GM12878 (cell line): ENCODE data around the gene SAMSN1. TPM values are rescaled to one million over a fixed set of nuclear protein-coding genes. Genes with fewer than 3 reads are reported as not detected.

Experiments used
- ATAC-seq: fragments of 200-7000 bp; cut with Tn5 transposase; 3 replicates; pipeline ENCODE4 v1.9.1; 2020; ENCODE audit warnings: mild to moderate bottlenecking, moderate library complexity
- BruUV-seq: library from RNA; stranded (reverse); fragments of 400-500 nt; replicated peaks from 2 replicates; lab custom pipeline; 2021; lab: Mats Ljungman, UMichigan
- CTCF ChIA-PET: fragments of 300-600 bp; sonication (Branson Sonifier 250); formaldehyde crosslinking; extraction: SDS; loops from one replicate; lab custom pipeline; 2021; ENCODE audit warnings: inconsistent platforms; lab: Yijun Ruan, JAX
- POLR2A ChIA-PET: fragments of 350-600 bp; formaldehyde crosslinking; extraction: SDS; loops from one replicate; lab custom pipeline; 2021; ENCODE audit warnings: inconsistent platforms; lab: Charles Lee
- RAD21 ChIA-PET: fragments of 300-600 bp; sonication (Branson Sonifier 250); formaldehyde crosslinking; loops from one replicate; lab custom pipeline; 2023; ENCODE audit warnings: antibody characterized with exemption; ENCODE audit not compliant: unreplicated experiment; lab: Charles Lee
- SMC1A ChIA-PET: fragments of 300-600 bp; sonication (Branson Sonifier 250); formaldehyde crosslinking; loops from one replicate; lab custom pipeline; 2023; ENCODE audit not compliant: unreplicated experiment, uncharacterized antibody; lab: Charles Lee
- DNase-seq: peaks from one replicate; pipeline ENCODE4 v3.0.0-alpha.2; 2011; ENCODE audit warnings: low read depth, low spot score
- FAIRE-seq: peaks from 3 replicates; lab custom pipeline; 2011; peaks lifted over from hg19 to GRCh38; lab: Jason Lieb, UNC
- H2AFZ ChIP-seq: 2 replicates; pipeline ENCODE4 v1.6.0; 2011; ENCODE audit warnings: low read depth, low read length, control low read depth; ENCODE audit not compliant: control insufficient read depth
- H3K27ac ChIP-seq: 2 replicates; pipeline ENCODE4 v1.5.1; 2011; ENCODE audit warnings: control low read depth; ENCODE audit not compliant: control insufficient read depth, insufficient read depth
- H3K27me3 ChIP-seq, 2 experiments: replicated peaks in 1 of 2; 2 replicates each; pipeline versions ENCODE4 v1.6.0 to v1.6.1; 2011; ENCODE audit warnings: low read length in 1 of 2; ENCODE audit not compliant: control insufficient read depth in 2 of 2, insufficient read depth in 2 of 2
- H3K36me3 ChIP-seq, 2 experiments: 2 replicates each; pipeline ENCODE4 v1.5.1; 2011; ENCODE audit warnings: low read length in 1 of 2; ENCODE audit not compliant: control insufficient read depth in 2 of 2, insufficient read depth in 2 of 2
- H3K4me1 ChIP-seq: 2 replicates; pipeline ENCODE4 v1.6.1; 2011; ENCODE audit warnings: mild to moderate bottlenecking, low read length, moderate library complexity, mixed read lengths; ENCODE audit not compliant: control insufficient read depth, insufficient read depth
- H3K4me2 ChIP-seq: 2 replicates; pipeline ENCODE4 v1.6.0; 2011; ENCODE audit warnings: control low read depth; ENCODE audit not compliant: control insufficient read depth, insufficient read depth
- H3K4me3 ChIP-seq: fragments of 200-600 bp; sonication (generic); 2 replicates; pipeline ENCODE4 v1.5.1; 2016
- H3K79me2 ChIP-seq: 2 replicates; pipeline ENCODE4 v1.6.0; 2011; ENCODE audit warnings: low read length; ENCODE audit not compliant: control insufficient read depth, insufficient read depth
- H3K9ac ChIP-seq: 2 replicates; pipeline ENCODE4 v1.8.0; 2011; ENCODE audit warnings: low read length, control low read depth, mixed read lengths; ENCODE audit not compliant: control insufficient read depth, insufficient read depth
- H3K9me3 ChIP-seq: replicated peaks from 3 replicates; pipeline ENCODE4 v1.5.1; 2011; ENCODE audit warnings: mild to moderate bottlenecking, low read length; ENCODE audit not compliant: control insufficient read depth, insufficient read depth
- H4K20me1 ChIP-seq: 2 replicates; pipeline ENCODE4 v1.6.0; 2011; ENCODE audit not compliant: control insufficient read depth, insufficient read depth
- ASH2L ChIP-seq: fragments of 300-600, 200-600 bp; sonication (generic); IDR thresholded peaks from 2 replicates; pipeline ENCODE4 v1.6.1; 2017; ENCODE audit warnings: low read depth, mild to moderate bottlenecking, borderline replicate concordance
- CHD4 ChIP-seq: fragments of 200-600 bp; sonication (generic); IDR thresholded peaks from 2 replicates; pipeline ENCODE4 v1.6.1; 2016; ENCODE audit warnings: mild to moderate bottlenecking
- CREM ChIP-seq: IDR thresholded peaks from 2 replicates; pipeline ENCODE4 v1.6.1; 2014; ENCODE audit warnings: antibody characterized with exemption, low read depth
- ESRRA ChIP-seq: IDR thresholded peaks from 2 replicates; pipeline ENCODE4 v1.6.1; 2012; ENCODE audit warnings: mild to moderate bottlenecking, low read length, improper control_type of control experiment
- GABPA ChIP-seq: IDR thresholded peaks from 2 replicates; pipeline ENCODE4 v1.6.1; 2014; ENCODE audit warnings: antibody characterized with exemption, low read depth, mild to moderate bottlenecking, inconsistent platforms
- GATAD2B ChIP-seq: fragments of 450-650 bp; conservative IDR thresholded peaks from 2 replicates; pipeline ENCODE4 v1.6.1; 2017; ENCODE audit warnings: low read depth, mild to moderate bottlenecking, moderate library complexity
- NFXL1 ChIP-seq: fragments of 450-650 bp; IDR thresholded peaks from 2 replicates; pipeline ENCODE4 v1.6.1; 2017; ENCODE audit warnings: antibody characterized with exemption, mild to moderate bottlenecking, borderline replicate concordance
- POLR2AphosphoS2 ChIP-seq: IDR thresholded peaks from 2 replicates; pipeline ENCODE4 v1.6.1; 2011; ENCODE audit warnings: low read depth, mild to moderate bottlenecking, low read length, improper control_type of control experiment, moderate library complexity
- RAD51 ChIP-seq: fragments of 450-650 bp; IDR thresholded peaks from 2 replicates; pipeline ENCODE4 v1.6.1; 2016; ENCODE audit warnings: moderate library complexity, mild to moderate bottlenecking, inconsistent platforms
- RFX5 ChIP-seq: IDR thresholded peaks from 2 replicates; pipeline ENCODE4 v1.6.1; 2011; ENCODE audit warnings: low read depth, low read length, improper control_type of control experiment
- SIX5 ChIP-seq: IDR thresholded peaks from 2 replicates; pipeline ENCODE4 v1.6.1; 2011; ENCODE audit warnings: mild to moderate bottlenecking, low read depth, low read length, moderate library complexity; ENCODE audit not compliant: severe bottlenecking
- SUPT20H ChIP-seq: IDR thresholded peaks from 2 replicates; pipeline ENCODE4 v1.6.1; 2011; ENCODE audit warnings: low read depth, mild to moderate bottlenecking, low read length, moderate library complexity, borderline replicate concordance; ENCODE audit not compliant: control insufficient read depth
- USF1 ChIP-seq: IDR thresholded peaks from 2 replicates; pipeline ENCODE4 v1.6.1; 2011; ENCODE audit warnings: borderline replicate concordance, low read depth, mild to moderate bottlenecking, moderate library complexity, mixed read lengths, low read length; ENCODE audit not compliant: insufficient read depth; ENCODE audit errors: extremely low read length
- in situ Hi-C: fragments of 300-500 bp; cut with MboI; formaldehyde crosslinking; loops from 9 replicates; pipeline ENCODE4 v1.14.3; 2018; ENCODE audit warnings: mixed read lengths
- intact Hi-C: fragments of 100-400 bp; cut with micrococcal nuclease; formaldehyde crosslinking; loops from one replicate; pipeline ENCODE4 v1.14.2; 2022; ENCODE audit not compliant: unreplicated experiment
- polyA plus RNA-seq, 11 experiments: library from polyadenylated mRNA; depleted of rRNA in 4 of 11; unstranded in 6 of 11; stranded (reverse) in 5 of 11; fragments of >200 nt; fragmentation: Nextera tagmentation in 4 of 11; fragmentation: Illumina TruSeq in 1 of 11; extraction: Ambion mirVana in 4 of 11; extraction: Trizol in 1 of 11; gene quantifications; 1 replicate in 1 of 11; 2 replicates in 10 of 11; pipeline versions ENCODE4 v1.2.1 to v1.2.3, GENCODE V29; 2011 to 2016; ENCODE audit warnings: inconsistent platforms in 2 of 11, missing spikeins in 2 of 11, low read depth in 1 of 11
- total RNA-seq, 4 experiments: library from RNA; depleted of rRNA in 3 of 4; stranded (reverse); fragments of >200 nt in 3 of 4; fragmentation: Illumina TruSeq in 1 of 4; extraction: Trizol in 1 of 4; gene quantifications; 2 replicates each; pipeline versions ENCODE4 v1.2.1 to v1.2.3, GENCODE V29; 2013 to 2021
- TF ChIP-seq, protein P1 (sequence below): fragments of 450-650 bp; formaldehyde crosslinking; IDR thresholded peaks from 2 replicates; pipeline ENCODE4 v1.5.0; 2022; ENCODE audit warnings: mild to moderate bottlenecking, missing genetic modification characterization
- TF ChIP-seq, protein P2 (sequence below): IDR thresholded peaks from 2 replicates; pipeline ENCODE4 v1.6.1; 2012; ENCODE audit warnings: improper control_type of control experiment, low read depth, low read length; ENCODE audit not compliant: insufficient replicate concordance

SAMSN1 gene
- total and polyA plus RNA-seq, 10 of the 15 experiments (the other 5 are each of a cell fraction or from before 2014, with no cell fraction given), result 23.2 to 102 (median 44.9) TPM

GRCh38 chr21:14542638-14543037, 3.5 kb downstream of the SAMSN1 start:
- BruUV-seq, result no TSS peak
- Histone ChIP-seq H3K4me2 (peak overlapping the region; percentile 84), H3K4me1 (peaks cover 6% of the 10 kb centered on the region; the same call in 1 of the 2 replicates), H4K20me1 (no peaks in the 10 kb centered on the region), H3K27me3 (no peaks in the 10 kb centered on the region), H3K9me3 (peaks cover 7% of the 10 kb centered on the region; the same call in 2 of the 3 replicates), H3K9ac (peak overlapping the region; percentile 62), H3K27ac (peak overlapping the region; percentile 74), H3K36me3 (no peaks in the 10 kb centered on the region; a peak in 1 of 4 replicates), H3K4me3 (peak overlapping the region; percentile 76), H2AFZ (no peak overlapping the region), H3K79me2 (peaks cover 75% of the 10 kb centered on the region)
- intact Hi-C loops, result loop anchor here (10.0 kb wide), 2 partner anchors 332 to 522 kb away; partner anchors contain the start of gene NRIP1
- ChIA-PET CTCF (interaction anchor here (1.0 to 2.4 kb wide), 9 partner anchors 9 to 194 kb away, joined by 3 to 14 read pairs (median 5); no protein-coding TSS in a partner anchor), POLR2A (interaction anchor here (1.3 to 1.7 kb wide), 2 partner anchors 9 to 16 kb away, joined by 3 to 4 read pairs; no protein-coding TSS in a partner anchor), RAD21 (interaction anchor here (0.6 to 7.5 kb wide), 16 partner anchors 10 to 220 kb away, joined by 3 to 63 read pairs (median 4); no protein-coding TSS in a partner anchor), SMC1A (interaction anchor here (1.0 to 11.3 kb wide), 15 partner anchors 10 to 194 kb away, joined by 3 to 120 read pairs (median 4); no protein-coding TSS in a partner anchor)
- no peak for DNase-seq
- in situ Hi-C loops, result no loop called here
- ATAC-seq, result peak; percentile 49
- FAIRE-seq, result no peak
- TF ChIP-seq, protein P1, sequence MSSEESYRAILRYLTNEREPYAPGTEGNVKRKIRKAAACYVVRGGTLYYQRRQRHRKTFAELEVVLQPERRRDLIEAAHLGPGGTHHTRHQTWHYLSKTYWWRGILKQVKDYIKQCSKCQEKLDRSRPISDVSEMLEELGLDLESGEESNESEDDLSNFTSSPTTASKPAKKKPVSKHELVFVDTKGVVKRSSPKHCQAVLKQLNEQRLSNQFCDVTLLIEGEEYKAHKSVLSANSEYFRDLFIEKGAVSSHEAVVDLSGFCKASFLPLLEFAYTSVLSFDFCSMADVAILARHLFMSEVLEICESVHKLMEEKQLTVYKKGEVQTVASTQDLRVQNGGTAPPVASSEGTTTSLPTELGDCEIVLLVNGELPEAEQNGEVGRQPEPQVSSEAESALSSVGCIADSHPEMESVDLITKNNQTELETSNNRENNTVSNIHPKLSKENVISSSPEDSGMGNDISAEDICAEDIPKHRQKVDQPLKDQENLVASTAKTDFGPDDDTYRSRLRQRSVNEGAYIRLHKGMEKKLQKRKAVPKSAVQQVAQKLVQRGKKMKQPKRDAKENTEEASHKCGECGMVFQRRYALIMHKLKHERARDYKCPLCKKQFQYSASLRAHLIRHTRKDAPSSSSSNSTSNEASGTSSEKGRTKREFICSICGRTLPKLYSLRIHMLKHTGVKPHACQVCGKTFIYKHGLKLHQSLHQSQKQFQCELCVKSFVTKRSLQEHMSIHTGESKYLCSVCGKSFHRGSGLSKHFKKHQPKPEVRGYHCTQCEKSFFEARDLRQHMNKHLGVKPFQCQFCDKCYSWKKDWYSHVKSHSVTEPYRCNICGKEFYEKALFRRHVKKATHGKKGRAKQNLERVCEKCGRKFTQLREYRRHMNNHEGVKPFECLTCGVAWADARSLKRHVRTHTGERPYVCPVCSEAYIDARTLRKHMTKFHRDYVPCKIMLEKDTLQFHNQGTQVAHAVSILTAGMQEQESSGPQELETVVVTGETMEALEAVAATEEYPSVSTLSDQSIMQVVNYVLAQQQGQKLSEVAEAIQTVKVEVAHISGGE (CRISPR knock-in tag), result no peak
- TF ChIP-seq CHD4, result no peak
- TF ChIP-seq, protein P2, sequence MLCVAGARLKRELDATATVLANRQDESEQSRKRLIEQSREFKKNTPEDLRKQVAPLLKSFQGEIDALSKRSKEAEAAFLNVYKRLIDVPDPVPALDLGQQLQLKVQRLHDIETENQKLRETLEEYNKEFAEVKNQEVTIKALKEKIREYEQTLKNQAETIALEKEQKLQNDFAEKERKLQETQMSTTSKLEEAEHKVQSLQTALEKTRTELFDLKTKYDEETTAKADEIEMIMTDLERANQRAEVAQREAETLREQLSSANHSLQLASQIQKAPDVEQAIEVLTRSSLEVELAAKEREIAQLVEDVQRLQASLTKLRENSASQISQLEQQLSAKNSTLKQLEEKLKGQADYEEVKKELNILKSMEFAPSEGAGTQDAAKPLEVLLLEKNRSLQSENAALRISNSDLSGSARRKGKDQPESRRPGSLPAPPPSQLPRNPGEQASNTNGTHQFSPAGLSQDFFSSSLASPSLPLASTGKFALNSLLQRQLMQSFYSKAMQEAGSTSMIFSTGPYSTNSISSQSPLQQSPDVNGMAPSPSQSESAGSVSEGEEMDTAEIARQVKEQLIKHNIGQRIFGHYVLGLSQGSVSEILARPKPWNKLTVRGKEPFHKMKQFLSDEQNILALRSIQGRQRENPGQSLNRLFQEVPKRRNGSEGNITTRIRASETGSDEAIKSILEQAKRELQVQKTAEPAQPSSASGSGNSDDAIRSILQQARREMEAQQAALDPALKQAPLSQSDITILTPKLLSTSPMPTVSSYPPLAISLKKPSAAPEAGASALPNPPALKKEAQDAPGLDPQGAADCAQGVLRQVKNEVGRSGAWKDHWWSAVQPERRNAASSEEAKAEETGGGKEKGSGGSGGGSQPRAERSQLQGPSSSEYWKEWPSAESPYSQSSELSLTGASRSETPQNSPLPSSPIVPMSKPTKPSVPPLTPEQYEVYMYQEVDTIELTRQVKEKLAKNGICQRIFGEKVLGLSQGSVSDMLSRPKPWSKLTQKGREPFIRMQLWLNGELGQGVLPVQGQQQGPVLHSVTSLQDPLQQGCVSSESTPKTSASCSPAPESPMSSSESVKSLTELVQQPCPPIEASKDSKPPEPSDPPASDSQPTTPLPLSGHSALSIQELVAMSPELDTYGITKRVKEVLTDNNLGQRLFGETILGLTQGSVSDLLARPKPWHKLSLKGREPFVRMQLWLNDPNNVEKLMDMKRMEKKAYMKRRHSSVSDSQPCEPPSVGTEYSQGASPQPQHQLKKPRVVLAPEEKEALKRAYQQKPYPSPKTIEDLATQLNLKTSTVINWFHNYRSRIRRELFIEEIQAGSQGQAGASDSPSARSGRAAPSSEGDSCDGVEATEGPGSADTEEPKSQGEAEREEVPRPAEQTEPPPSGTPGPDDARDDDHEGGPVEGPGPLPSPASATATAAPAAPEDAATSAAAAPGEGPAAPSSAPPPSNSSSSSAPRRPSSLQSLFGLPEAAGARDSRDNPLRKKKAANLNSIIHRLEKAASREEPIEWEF, result no peak
- TF ChIP-seq CREM, result no peak
- TF ChIP-seq SIX5, result no peak
- no peak for TF ChIP-seq ESRRA
- TF ChIP-seq NFXL1, result no peak
- no peak for TF ChIP-seq ASH2L
- TF ChIP-seq RFX5, result no peak
- no peak for TF ChIP-seq GABPA
- TF ChIP-seq RAD51, result no peak
- no peak for TF ChIP-seq SUPT20H
- TF ChIP-seq USF1, result no peak
- TF ChIP-seq POLR2AphosphoS2, result no peak
- TF ChIP-seq GATAD2B, result no peak
